IPS-11a (cell line): ENCODE data around the gene TESMIN.

Experiments
- H3K4me3 ChIP-seq: one replicate; pipeline ENCODE4 v1.5.1; 2013; ENCODE audit warnings: low read depth, low read length, control low read depth

TESMIN gene

GRCh38 chr11:68751331-68751856, at the start of gene TESMIN:
TESMIN (minus strand) TSS chr11:68751520; CDS start chr11:68750660, 860 bp downstream.
- H3K4me3 ChIP-seq, result peak within 1 kb of the TSS; percentile 54

- H3K4me3 ChIP-seq, result no peak overlapping the region
Measured at GRCh38 chr11:68798221-68798813, 47.0 kb upstream of the TESMIN start.

- H3K4me3 ChIP-seq, result no peak overlapping the region
Measured at GRCh38 chr11:68796801-68797200, 45.5 kb upstream of the TESMIN start.

- no peak overlapping the region for H3K4me3 ChIP-seq
Measured at GRCh38 chr11:68792400-68792966, 41.2 kb upstream of the TESMIN start.

GRCh38 chr11:68784653-68785052, 33.3 kb upstream of the TESMIN start:
- no peak overlapping the region for H3K4me3 ChIP-seq

GRCh38 chr11:68783216-68783821, 32.0 kb upstream of the TESMIN start:
- H3K4me3 ChIP-seq, result no peak overlapping the region

- no peak overlapping the region for H3K4me3 ChIP-seq
Measured at GRCh38 chr11:68782711-68783110, 31.4 kb upstream of the TESMIN start.

- no peak overlapping the region for H3K4me3 ChIP-seq
Measured at GRCh38 chr11:68780829-68781228, 29.5 kb upstream of the TESMIN start.

GRCh38 chr11:68778205-68778604, 26.9 kb upstream of the TESMIN start:
- H3K4me3 ChIP-seq, result no peak overlapping the region

- H3K4me3 ChIP-seq, result no peak overlapping the region
Measured at GRCh38 chr11:68776442-68777235, 25.3 kb upstream of the TESMIN start.

GRCh38 chr11:68775951-68776388, 24.6 kb upstream of the TESMIN start:
- H3K4me3 ChIP-seq, result no peak overlapping the region

- no peak overlapping the region for H3K4me3 ChIP-seq
Measured at GRCh38 chr11:68774194-68774585, 22.9 kb upstream of the TESMIN start.

- H3K4me3 ChIP-seq, result no peak overlapping the region
Measured at GRCh38 chr11:68773521-68774193, 22.3 kb upstream of the TESMIN start.

- no peak overlapping the region for H3K4me3 ChIP-seq
Measured at GRCh38 chr11:68772936-68773335, 21.6 kb upstream of the TESMIN start.

- no peak overlapping the region for H3K4me3 ChIP-seq
Measured at GRCh38 chr11:68770781-68771180, 19.5 kb upstream of the TESMIN start.

GRCh38 chr11:68767672-68768071, 16.4 kb upstream of the TESMIN start:
- H3K4me3 ChIP-seq, result no peak overlapping the region

GRCh38 chr11:68766786-68767185, 15.5 kb upstream of the TESMIN start:
- no peak overlapping the region for H3K4me3 ChIP-seq

- H3K4me3 ChIP-seq, result no peak overlapping the region
Measured at GRCh38 chr11:68764746-68765145, 13.4 kb upstream of the TESMIN start.

GRCh38 chr11:68763926-68764657, 12.8 kb upstream of the TESMIN start:
- H3K4me3 ChIP-seq, result no peak overlapping the region

GRCh38 chr11:68763181-68763721, 11.9 kb upstream of the TESMIN start:
- no peak overlapping the region for H3K4me3 ChIP-seq
